ENCODE data around the gene POMT2.

POMT2 gene

GRCh38 chr14:77355811-77356210 lies 35.1 kb upstream of the POMT2 start:
- TF ChIP-seq, protein P1, sequence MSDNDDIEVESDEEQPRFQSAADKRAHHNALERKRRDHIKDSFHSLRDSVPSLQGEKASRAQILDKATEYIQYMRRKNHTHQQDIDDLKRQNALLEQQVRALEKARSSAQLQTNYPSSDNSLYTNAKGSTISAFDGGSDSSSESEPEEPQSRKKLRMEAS (IDR thresholded peaks at IDR 0.05; ENCODE audit: low read depth, low read length) = no peak
- TF ChIP-seq POLR2A (IDR thresholded peaks at IDR 0.05; ENCODE audit: extremely low read depth, insufficient read length) (no peak), CTCF (IDR thresholded peaks at IDR 0.05; ENCODE audit: low read depth, low read length) (no peak), MYC (IDR thresholded peaks at IDR 0.05; ENCODE audit: low read depth, low read length) (no peak)
- H3K4me3 ChIP-seq (ENCODE audit: low read depth, low read length) = no peak overlapping the region
- no peak for DNase-seq (ENCODE audit: low read depth)

GRCh38 chr14:77353469-77354141 lies 32.9 kb upstream of the POMT2 start:
- TF ChIP-seq, protein P1 (IDR thresholded peaks at IDR 0.05; ENCODE audit: low read depth, low read length) = no peak
- TF ChIP-seq MYC (IDR thresholded peaks at IDR 0.05; ENCODE audit: low read depth, low read length) = no peak
- TF ChIP-seq POLR2A (IDR thresholded peaks at IDR 0.05; ENCODE audit: extremely low read depth, insufficient read length) = no peak
- TF ChIP-seq CTCF (IDR thresholded peaks at IDR 0.05; ENCODE audit: low read depth, low read length) = no peak
- DNase-seq (ENCODE audit: low read depth) = no peak
- H3K4me3 ChIP-seq (ENCODE audit: low read depth, low read length) = no peak overlapping the region

GRCh38 chr14:77347751-77348150 lies 27.1 kb upstream of the POMT2 start:
- DNase-seq (ENCODE audit: low read depth) = peak; percentile 73
- no peak overlapping the region for H3K4me3 ChIP-seq (ENCODE audit: low read depth, low read length)
- TF ChIP-seq CTCF (IDR thresholded peaks at IDR 0.05; ENCODE audit: low read depth, low read length) (no peak), MYC (IDR thresholded peaks at IDR 0.05; ENCODE audit: low read depth, low read length) (peak; percentile 47; the same call in 1 of the 2 replicates), POLR2A (IDR thresholded peaks at IDR 0.05; ENCODE audit: extremely low read depth, insufficient read length) (no peak)
- TF ChIP-seq, protein P1 (IDR thresholded peaks at IDR 0.05; ENCODE audit: low read depth, low read length) = 0 out of 2 replicates have a peak, but pooled peaks have one; percentile 8

GRCh38 chr14:77346495-77346894 lies 25.8 kb upstream of the POMT2 start:
- H3K4me3 ChIP-seq (ENCODE audit: low read depth, low read length) = no peak overlapping the region
- DNase-seq (ENCODE audit: low read depth) = no peak
- TF ChIP-seq MYC (IDR thresholded peaks at IDR 0.05; ENCODE audit: low read depth, low read length) = no peak
- TF ChIP-seq, protein P1 (IDR thresholded peaks at IDR 0.05; ENCODE audit: low read depth, low read length) = no peak
- no peak for TF ChIP-seq POLR2A (IDR thresholded peaks at IDR 0.05; ENCODE audit: extremely low read depth, insufficient read length)
- no peak for TF ChIP-seq CTCF (IDR thresholded peaks at IDR 0.05; ENCODE audit: low read depth, low read length)

- no peak for TF ChIP-seq MYC (IDR thresholded peaks at IDR 0.05; ENCODE audit: low read depth, low read length)
- TF ChIP-seq POLR2A (IDR thresholded peaks at IDR 0.05; ENCODE audit: extremely low read depth, insufficient read length) = no peak
- TF ChIP-seq CTCF (IDR thresholded peaks at IDR 0.05; ENCODE audit: low read depth, low read length) = no peak
- TF ChIP-seq, protein P1 (IDR thresholded peaks at IDR 0.05; ENCODE audit: low read depth, low read length) = no peak
- DNase-seq (ENCODE audit: low read depth) = no peak
- H3K4me3 ChIP-seq (ENCODE audit: low read depth, low read length) = no peak overlapping the region
Observed at GRCh38 chr14:77344377-77344996, 23.8 kb upstream of the POMT2 start.
